Colonic mucosa (tissue), 4 donors: ENCODE data around the gene ENTREP1. TPM values are rescaled to one million over a fixed set of nuclear protein-coding genes. Genes with fewer than 3 reads are reported as not detected.

Source experiments
- DNase-seq: peaks from one replicate; pipeline ENCODE4 v3.0.0-alpha.2; 2020
- H3K27ac ChIP-seq: fragments of 200-600 bp; one replicate; pipeline ENCODE4 v1.8.0; 2021
- H3K27me3 ChIP-seq: fragments of 200-600 bp; one replicate; pipeline ENCODE4 v1.8.0; 2021
- H3K36me3 ChIP-seq: fragments of 200-600 bp; one replicate; pipeline ENCODE4 v1.8.0; 2021
- H3K4me1 ChIP-seq: fragments of 200-600 bp; one replicate; pipeline ENCODE4 v1.8.0; 2021; ENCODE audit warnings: mild to moderate bottlenecking
- H3K4me3 ChIP-seq: fragments of 200-600 bp; one replicate; pipeline ENCODE4 v1.8.0; 2021
- H3K9ac ChIP-seq, 2 donors: one replicate each; pipeline ENCODE4 v1.7.0; 2013; ENCODE audit warnings: control low read depth in 2 of 2, low read depth in 2 of 2, low read length in 2 of 2
- H3K9me3 ChIP-seq: fragments of 200-600 bp; one replicate; pipeline ENCODE4 v1.8.0; 2021
- CTCF ChIP-seq: fragments of 200-600 bp; IDR thresholded peaks from one replicate; pipeline ENCODE4 v1.8.0; 2022; ENCODE audit warnings: antibody characterized with exemption, mild to moderate bottlenecking
- intact Hi-C: fragments of 100-400 bp; cut with DNase I; formaldehyde crosslinking; loops from one replicate; pipeline ENCODE4 v1.14.1; 2022
- total RNA-seq, 2 donors: library from RNA; stranded (reverse); fragmentation: NEBNext Ultra II Directional in 1 of 2; extraction: Animal tissue kit (Norgen Biotek cat#: 25700) in 1 of 2; gene quantifications; one replicate each; pipeline ENCODE4 v1.2.1, GENCODE V29; 2021
- donor health status: healthy.
- donor health status: DM: no; HTN: no; CAD: no.
- donor health status: DM: no; HTN: no; CAD: no.

The ENTREP1 gene
- total RNA-seq, 2 donors from 2014 or later = 1.7 to 3.0 TPM

GRCh38 chr9:69355232-69355631 lies 30.2 kb downstream of the ENTREP1 start:
- no peaks in the 10 kb centered on the region for H3K27me3 ChIP-seq
- TF ChIP-seq CTCF = no peak
- intact Hi-C loops = no loop called here
- H3K4me1 ChIP-seq = no peaks in the 10 kb centered on the region
- no peaks in the 10 kb centered on the region for H3K9me3 ChIP-seq
- no peak overlapping the region for H3K27ac ChIP-seq
- DNase-seq = no peak
- H3K36me3 ChIP-seq = no peaks in the 10 kb centered on the region
- no peak overlapping the region for H3K4me3 ChIP-seq
- no peak overlapping the region for H3K9ac ChIP-seq

GRCh38 chr9:69357030-69357775 lies 32.2 kb downstream of the ENTREP1 start:
- DNase-seq = no peak
- TF ChIP-seq CTCF = no peak
- Histone ChIP-seq H3K36me3 (no peaks in the 10 kb centered on the region), H3K27ac (no peak overlapping the region), H3K4me3 (no peak overlapping the region), H3K9ac (no peak overlapping the region), H3K27me3 (no peaks in the 10 kb centered on the region), H3K9me3 (no peaks in the 10 kb centered on the region), H3K4me1 (no peaks in the 10 kb centered on the region)
- intact Hi-C loops = no loop called here

GRCh38 chr9:69357821-69358220 lies 32.8 kb downstream of the ENTREP1 start:
- TF ChIP-seq CTCF = no peak
- Histone ChIP-seq H3K9me3 (no peaks in the 10 kb centered on the region), H3K4me1 (no peaks in the 10 kb centered on the region), H3K9ac (no peak overlapping the region), H3K4me3 (no peak overlapping the region), H3K27ac (no peak overlapping the region), H3K27me3 (no peaks in the 10 kb centered on the region), H3K36me3 (no peaks in the 10 kb centered on the region)
- DNase-seq = no peak
- intact Hi-C loops = no loop called here

GRCh38 chr9:69363191-69363590 lies 38.2 kb downstream of the ENTREP1 start:
- H3K27me3 ChIP-seq = no peaks in the 10 kb centered on the region
- intact Hi-C loops = no loop called here
- H3K36me3 ChIP-seq = no peaks in the 10 kb centered on the region
- H3K9ac ChIP-seq = no peak overlapping the region
- no peaks in the 10 kb centered on the region for H3K9me3 ChIP-seq
- H3K4me3 ChIP-seq = no peak overlapping the region
- no peak for TF ChIP-seq CTCF
- H3K4me1 ChIP-seq = no peaks in the 10 kb centered on the region
- DNase-seq = no peak
- no peak overlapping the region for H3K27ac ChIP-seq

- Histone ChIP-seq H3K4me3 (no peak overlapping the region), H3K9ac (no peak overlapping the region), H3K9me3 (no peaks in the 10 kb centered on the region), H3K4me1 (no peaks in the 10 kb centered on the region), H3K27ac (no peak overlapping the region), H3K36me3 (no peaks in the 10 kb centered on the region), H3K27me3 (no peaks in the 10 kb centered on the region)
- no peak for DNase-seq
- intact Hi-C loops = no loop called here
- no peak for TF ChIP-seq CTCF
These were observed 39.6 kb downstream of the ENTREP1 start for GRCh38 chr9:69364510-69365150.
